Measurements from ENCODE around the gene CBL. TPM values are rescaled to one million over a fixed set of nuclear protein-coding genes. Genes with fewer than 3 reads are reported as not detected.
"Not testable (repeated sequence)": the region's sequence is repeated elsewhere in the genome, so short reads cannot be mapped to it uniquely, and the experiment has no call there.

CBL gene
- total RNA-seq, 1 experiment from 2014 or later, result 18.8 TPM

DNA sequence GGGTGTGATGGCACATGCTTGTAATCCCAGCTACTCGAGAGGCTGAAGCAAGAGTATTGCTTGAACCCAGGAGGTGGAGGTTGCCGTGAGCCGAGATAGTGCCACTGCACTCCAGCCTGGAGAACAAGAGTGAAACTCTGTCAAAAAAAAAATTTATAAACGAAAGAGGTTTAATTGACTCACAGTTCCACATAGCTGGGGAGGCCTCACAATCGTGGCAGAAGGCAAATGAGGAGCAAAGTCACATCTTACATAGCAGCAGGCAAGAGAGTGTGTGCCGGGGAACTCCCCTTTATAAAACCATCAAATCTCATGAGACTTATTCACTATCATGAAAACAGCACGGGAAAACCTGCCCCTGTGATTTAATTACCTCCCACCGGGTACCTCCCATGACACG lies 21.7 kb upstream of the CBL start:
- DNase-seq (ENCODE audit: low read depth), result not testable (repeated sequence)

GRCh38 chr11:119185981-119186634 lies 20.0 kb upstream of the CBL start:
- no peak for DNase-seq (ENCODE audit: low read depth)

- no peak for DNase-seq (ENCODE audit: low read depth)
These were observed 18.8 kb upstream of the CBL start for GRCh38 chr11:119187123-119187892.

DNA sequence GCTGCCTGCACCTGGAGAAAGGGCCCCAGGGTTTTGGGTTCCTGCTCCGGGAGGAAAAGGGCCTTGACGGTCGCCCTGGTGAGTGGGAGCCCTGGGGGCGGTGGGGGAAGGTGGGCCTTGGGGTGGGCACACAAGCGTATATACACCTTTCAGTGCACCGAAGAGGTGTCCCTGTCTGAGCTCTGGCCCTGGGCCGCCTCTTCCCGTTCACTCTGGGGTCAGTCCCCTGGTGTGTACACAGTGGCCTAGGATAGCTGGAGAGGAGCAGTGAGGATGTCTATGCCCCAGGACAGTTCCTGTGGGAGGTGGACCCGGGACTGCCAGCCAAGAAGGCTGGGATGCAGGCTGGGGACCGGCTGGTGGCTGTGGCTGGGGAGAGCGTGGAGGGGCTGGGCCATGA lies 18.1 kb upstream of the CBL start:
- no peak for DNase-seq (ENCODE audit: low read depth)

GRCh38 chr11:119188887-119189286 lies 17.3 kb upstream of the CBL start:
- DNase-seq (ENCODE audit: low read depth), result no peak

GRCh38 chr11:119189393-119189792 lies 16.7 kb upstream of the CBL start:
- DNase-seq (ENCODE audit: low read depth), result no peak

DNA sequence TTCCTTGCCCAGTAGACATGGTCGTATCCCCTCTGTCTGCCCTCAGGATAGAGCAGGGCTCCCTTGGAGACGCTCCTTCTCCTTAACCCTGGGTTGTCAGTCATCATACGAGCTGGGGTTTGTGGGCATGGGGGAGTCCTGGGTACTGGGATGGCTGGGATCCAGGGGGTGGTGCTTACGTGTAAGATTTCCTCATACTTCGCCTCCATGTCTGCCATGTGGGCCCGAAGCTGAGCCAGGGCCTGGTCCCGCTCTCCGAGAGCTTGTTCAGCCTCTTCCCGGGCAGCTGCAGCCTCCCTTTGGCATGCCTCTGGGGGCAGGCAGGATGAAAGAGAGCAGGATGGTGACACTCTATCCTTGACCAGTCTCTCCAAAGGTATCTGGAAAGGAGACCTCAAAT lies 15.6 kb upstream of the CBL start:
- DNase-seq (ENCODE audit: low read depth), result no peak

DNA sequence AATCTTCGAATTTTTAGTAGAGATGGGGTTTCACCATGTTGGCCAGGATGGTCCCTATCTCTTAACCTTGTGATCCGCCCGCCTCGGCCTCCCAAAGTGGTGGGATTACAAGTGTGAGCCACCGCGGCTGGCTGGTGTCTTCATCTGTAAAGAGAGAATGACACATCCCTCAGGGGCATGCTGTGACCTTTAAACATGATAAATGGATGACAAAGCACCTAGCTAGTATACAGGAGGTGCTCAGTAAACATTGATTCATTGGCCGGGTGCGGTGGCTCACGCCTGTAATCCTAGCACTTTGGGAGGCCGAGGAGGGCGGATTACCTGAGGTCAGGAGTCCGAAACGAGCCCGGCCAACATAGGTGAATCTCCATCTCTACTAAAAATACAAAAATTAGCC lies 14.9 kb upstream of the CBL start:
- DNase-seq (ENCODE audit: low read depth), result not testable (repeated sequence)

DNA sequence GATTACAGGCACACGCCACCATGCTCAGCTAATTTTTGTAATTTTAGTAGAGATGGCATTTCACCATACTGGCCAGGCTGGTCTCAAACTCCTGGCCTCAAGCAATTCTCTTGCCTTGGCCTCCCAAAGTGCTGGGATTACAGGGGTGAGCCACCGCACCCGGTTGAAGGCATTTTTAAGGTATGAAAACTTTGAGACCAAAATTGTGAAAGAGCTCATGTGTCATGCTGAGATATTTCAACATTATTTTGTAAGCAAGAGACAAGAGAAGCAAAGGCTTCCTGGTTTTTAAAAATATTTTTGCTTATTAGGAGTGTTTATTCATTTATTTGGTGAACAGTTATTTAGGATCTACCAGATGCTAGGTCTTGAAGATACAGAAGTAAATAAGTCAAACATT lies 14.0 kb upstream of the CBL start:
- DNase-seq (ENCODE audit: low read depth), result no peak

DNA sequence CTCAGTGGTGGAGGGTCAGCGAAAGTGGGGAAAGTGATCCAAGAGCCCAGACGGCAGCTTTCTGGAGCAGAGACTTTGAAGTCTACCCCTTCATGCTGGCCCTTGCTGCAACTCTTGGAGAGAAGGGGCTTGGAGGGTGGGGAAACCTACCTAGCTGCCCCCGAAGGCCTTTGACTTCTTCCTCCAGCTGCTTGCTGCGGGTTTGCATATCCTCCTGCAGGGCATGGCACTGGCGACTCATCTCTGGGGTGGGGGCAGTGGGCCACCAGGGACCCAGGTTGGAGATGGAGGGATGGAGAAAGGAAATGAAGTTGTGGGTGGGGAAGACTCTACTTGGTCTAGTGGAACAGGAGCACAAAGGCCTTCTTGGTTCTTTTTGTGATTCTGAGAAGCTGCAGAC lies 13.1 kb upstream of the CBL start:
- no peak for DNase-seq (ENCODE audit: low read depth)

DNA sequence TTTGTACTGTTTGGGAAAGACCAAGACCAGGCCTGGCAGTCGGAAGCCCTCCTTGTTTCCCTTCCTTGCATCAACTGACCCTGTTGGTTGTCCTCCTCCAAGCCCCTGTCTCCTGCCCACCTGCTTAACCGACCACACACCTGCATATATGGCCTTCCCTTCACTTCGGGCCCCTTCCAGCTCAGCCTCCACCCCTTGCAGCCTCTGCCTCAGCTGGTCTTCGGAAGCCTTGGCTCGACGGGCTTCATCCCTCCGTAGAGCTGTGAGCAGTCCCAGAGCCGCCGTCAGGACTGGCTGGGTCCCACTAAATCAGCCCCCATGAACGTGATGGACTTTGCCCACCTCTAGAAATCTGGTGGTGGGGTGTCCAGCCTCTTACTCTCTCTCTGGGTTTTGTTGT lies 12.5 kb upstream of the CBL start:
- no peak for DNase-seq (ENCODE audit: low read depth)

GRCh38 chr11:119194811-119195440 lies 11.2 kb upstream of the CBL start:
- DNase-seq (ENCODE audit: low read depth), result no peak

- peak; percentile 79 for DNase-seq (ENCODE audit: low read depth)
These were observed 10.5 kb upstream of the CBL start for GRCh38 chr11:119195680-119196079.

GRCh38 chr11:119196833-119197483 lies 9.2 kb upstream of the CBL start:
- DNase-seq (ENCODE audit: low read depth), result peak; percentile 84

DNA sequence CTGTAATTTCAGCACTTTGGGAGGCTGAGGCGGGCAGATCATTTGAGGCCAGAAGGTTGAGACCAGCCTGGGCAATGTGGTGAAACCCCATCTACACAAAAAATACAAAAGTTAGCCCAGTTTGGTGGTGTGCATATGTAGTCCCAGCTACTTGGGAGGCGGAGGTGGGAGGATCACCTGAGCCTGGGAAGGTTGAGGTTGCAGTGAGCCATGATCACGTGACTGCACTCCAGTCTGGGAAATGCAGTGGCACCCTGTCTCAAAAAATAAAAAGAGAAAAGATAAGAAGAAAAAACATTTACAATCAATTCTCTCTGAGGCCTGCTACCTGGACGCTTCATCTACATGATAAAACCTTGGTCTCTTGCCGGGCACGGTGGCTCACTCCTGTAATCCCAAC lies 7.2 kb upstream of the CBL start:
- DNase-seq (ENCODE audit: low read depth), result no peak

DNA sequence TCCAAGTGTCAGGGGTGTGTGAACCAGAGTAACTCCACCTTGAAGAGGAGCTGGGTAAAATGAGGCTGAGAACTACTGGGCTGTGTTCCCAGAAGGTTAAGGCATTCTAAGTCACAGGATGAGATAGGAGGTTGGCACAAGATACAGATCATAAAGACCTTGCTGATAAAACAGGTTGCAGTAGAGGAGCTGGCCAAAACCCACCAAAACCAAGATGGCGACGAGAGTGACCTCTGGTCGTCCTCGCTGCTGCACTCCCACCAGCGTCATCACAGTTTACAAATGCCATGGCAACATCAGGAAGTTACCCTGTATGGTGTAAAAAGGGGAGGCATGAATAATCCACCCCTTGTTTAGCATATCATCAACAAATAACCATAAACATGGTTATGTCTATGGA lies 4.9 kb upstream of the CBL start:
- DNase-seq (ENCODE audit: low read depth), result not testable (repeated sequence)

DNA sequence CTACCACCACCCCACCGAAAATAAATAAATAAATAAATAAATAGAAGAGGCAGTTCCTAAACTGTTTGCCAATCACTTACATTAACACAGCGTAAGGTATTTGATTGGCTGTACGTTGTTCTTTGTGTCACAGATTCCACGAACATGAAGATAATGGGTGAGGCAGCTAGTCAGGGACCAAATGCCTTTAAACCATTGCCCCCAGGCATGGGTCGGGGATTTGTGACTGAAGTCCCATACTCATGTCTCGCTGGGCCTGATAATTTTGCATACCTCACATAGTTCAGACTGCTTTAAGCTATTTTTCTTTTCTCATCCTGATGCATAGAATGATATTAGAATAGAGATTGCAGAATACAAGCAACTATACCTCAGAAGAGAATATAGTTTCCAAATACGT lies 3.6 kb upstream of the CBL start:
- no peak for DNase-seq (ENCODE audit: low read depth)

- no peak for DNase-seq (ENCODE audit: low read depth)
These were observed 2.1 kb upstream of the CBL start for GRCh38 chr11:119204066-119204465.

GRCh38 chr11:119205080-119205479 lies 1.1 kb upstream of the CBL start:
- no peak for DNase-seq (ENCODE audit: low read depth)

- peak; percentile 41 for DNase-seq (ENCODE audit: low read depth)
These were observed 624 bp downstream of the CBL start for GRCh38 chr11:119206511-119207414.

GRCh38 chr11:119207415-119207960 lies 1.3 kb downstream of the CBL start:
- no peak for DNase-seq (ENCODE audit: low read depth)

Measured in M059J (cell line).